KMS-11 (cell line): ENCODE measurements around the gene GSTP1.
A peak's percentile ranks its signal among the peaks of the same experiment; 100 is the strongest.

ENCODE experiments used
- H2AFZ ChIP-seq: fragments of 200-600 bp; sonication (generic); 2 replicates; pipeline ENCODE4 v1.6.1; 2016; ENCODE audit warnings: antibody characterized with exemption, mixed run types, low read depth
- H3K27ac ChIP-seq: fragments of 200-600 bp; sonication (generic); 2 replicates; pipeline ENCODE4 v1.6.1; 2016; ENCODE audit warnings: mild to moderate bottlenecking, mixed run types
- H3K27me3 ChIP-seq: fragments of 200-600 bp; sonication (generic); 2 replicates; pipeline ENCODE4 v1.6.1; 2017; ENCODE audit warnings: mild to moderate bottlenecking, low read depth, mixed run types, moderate library complexity; ENCODE audit not compliant: insufficient read depth
- H3K36me3 ChIP-seq: fragments of 200-600 bp; sonication (generic); 2 replicates; pipeline ENCODE4 v1.6.1; 2017; ENCODE audit warnings: mild to moderate bottlenecking, mixed run types; ENCODE audit not compliant: insufficient read depth
- H3K4me1 ChIP-seq: fragments of 200-600 bp; sonication (generic); 2 replicates; pipeline ENCODE4 v1.6.1; 2016; ENCODE audit warnings: mild to moderate bottlenecking, low read depth, mixed run types; ENCODE audit not compliant: poor library complexity, severe bottlenecking
- H3K4me2 ChIP-seq: fragments of 200-600 bp; sonication (generic); 2 replicates; pipeline ENCODE4 v1.7.0; 2016; ENCODE audit warnings: mild to moderate bottlenecking, mixed run types
- H3K4me3 ChIP-seq: fragments of 200-600 bp; sonication (generic); IDR thresholded peaks from 2 replicates; pipeline ENCODE4 v1.6.1; 2017; ENCODE audit warnings: low read depth, low read length, mixed read lengths; ENCODE audit not compliant: insufficient read depth
- H3K79me2 ChIP-seq: fragments of 200-600 bp; sonication (generic); 2 replicates; pipeline ENCODE4 v1.6.1; 2016; ENCODE audit warnings: low read depth, mixed run types; ENCODE audit not compliant: insufficient read depth
- H3K9ac ChIP-seq: fragments of 200-600 bp; sonication (generic); 2 replicates; pipeline ENCODE4 v1.6.1; 2016; ENCODE audit warnings: mild to moderate bottlenecking, mixed run types
- H4K20me1 ChIP-seq: fragments of 200-600 bp; sonication (generic); 2 replicates; pipeline ENCODE4 v1.6.1; 2016; ENCODE audit warnings: mild to moderate bottlenecking, mixed run types; ENCODE audit not compliant: insufficient read depth
- TF ChIP-seq, protein P1 (sequence below): fragments of 200-600 bp; sonication (generic); conservative IDR thresholded peaks from 2 replicates; pipeline ENCODE4 v1.6.1; 2017; ENCODE audit warnings: low read depth, mild to moderate bottlenecking, antibody characterized with exemption, low read length, moderate library complexity, mixed read lengths

Gene GSTP1

DNA sequence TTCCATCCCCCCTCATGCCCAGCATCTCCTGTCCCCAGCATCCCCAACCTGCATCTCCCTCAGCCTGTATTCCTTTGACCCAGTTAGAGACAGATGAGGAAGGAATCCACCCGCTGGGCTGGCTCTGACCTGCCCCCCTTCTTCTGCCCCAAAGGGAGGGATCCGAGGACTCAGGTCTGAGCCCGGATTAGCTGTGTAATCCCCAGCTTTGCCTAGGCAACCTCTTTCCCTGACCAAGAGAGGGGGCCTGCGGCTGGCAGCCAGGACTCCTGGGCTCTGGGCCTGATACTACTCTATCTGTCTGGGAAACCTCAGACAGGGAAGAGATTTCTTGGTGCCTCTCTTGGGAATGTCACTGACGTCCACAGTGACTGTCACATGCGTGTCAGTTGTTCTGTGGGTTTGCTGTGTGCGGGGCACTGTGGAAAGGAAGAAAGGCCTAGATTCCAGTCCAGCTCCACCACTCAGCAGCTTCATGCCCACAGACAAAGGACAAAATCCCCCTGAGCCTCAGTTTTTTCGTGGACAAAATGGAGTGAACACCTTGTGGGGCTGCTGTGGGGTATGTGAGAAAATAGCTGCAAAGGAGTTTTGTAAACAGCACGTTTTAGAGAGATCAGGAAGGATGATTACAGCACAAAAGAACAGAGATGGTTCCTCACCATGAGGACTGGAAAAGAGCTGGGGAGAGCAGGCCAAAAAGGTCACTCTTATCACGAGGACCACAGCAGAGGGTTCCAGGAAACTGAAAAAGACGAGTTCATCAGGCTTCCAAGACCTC is 21.8 kb downstream of the GSTP1 start:
- Histone ChIP-seq H3K4me2 (no peak overlapping the region), H3K27me3 (no peaks in the 10 kb centered on the region), H3K9ac (no peak overlapping the region), H3K4me1 (peaks cover 9% of the 10 kb centered on the region), H4K20me1 (no peaks in the 10 kb centered on the region), H3K79me2 (peaks cover 18% of the 10 kb centered on the region), H3K36me3 (no peaks in the 10 kb centered on the region), H3K4me3 (no peak overlapping the region), H3K27ac (no peak overlapping the region), H2AFZ (peak overlapping the region; percentile 76; the same call in 1 of the 2 replicates)
- TF ChIP-seq, protein P1, sequence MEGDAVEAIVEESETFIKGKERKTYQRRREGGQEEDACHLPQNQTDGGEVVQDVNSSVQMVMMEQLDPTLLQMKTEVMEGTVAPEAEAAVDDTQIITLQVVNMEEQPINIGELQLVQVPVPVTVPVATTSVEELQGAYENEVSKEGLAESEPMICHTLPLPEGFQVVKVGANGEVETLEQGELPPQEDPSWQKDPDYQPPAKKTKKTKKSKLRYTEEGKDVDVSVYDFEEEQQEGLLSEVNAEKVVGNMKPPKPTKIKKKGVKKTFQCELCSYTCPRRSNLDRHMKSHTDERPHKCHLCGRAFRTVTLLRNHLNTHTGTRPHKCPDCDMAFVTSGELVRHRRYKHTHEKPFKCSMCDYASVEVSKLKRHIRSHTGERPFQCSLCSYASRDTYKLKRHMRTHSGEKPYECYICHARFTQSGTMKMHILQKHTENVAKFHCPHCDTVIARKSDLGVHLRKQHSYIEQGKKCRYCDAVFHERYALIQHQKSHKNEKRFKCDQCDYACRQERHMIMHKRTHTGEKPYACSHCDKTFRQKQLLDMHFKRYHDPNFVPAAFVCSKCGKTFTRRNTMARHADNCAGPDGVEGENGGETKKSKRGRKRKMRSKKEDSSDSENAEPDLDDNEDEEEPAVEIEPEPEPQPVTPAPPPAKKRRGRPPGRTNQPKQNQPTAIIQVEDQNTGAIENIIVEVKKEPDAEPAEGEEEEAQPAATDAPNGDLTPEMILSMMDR = no peak

DNA sequence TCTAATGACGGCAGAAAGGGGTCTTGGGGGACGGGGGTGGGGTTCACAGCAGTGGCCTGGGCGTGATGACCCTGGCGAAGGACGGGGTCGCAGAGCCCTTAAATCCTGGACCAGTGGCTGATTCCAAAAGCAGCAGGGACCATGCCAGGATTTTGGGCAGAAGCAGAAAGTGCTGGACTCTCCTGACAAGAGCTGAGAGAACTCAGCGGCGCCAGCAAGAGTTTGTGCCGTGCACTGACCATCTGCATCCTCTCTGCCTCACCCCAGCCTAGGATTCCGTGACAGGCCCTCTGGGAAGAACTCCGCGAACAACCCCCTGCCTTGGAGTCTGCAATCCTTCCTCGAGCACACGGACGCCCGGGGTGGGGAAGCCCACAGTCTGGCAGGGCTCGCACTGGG is 22.5 kb downstream of the GSTP1 start:
- Histone ChIP-seq H4K20me1 (no peaks in the 10 kb centered on the region), H2AFZ (peak overlapping the region; percentile 76), H3K79me2 (peaks cover 18% of the 10 kb centered on the region), H3K27ac (no peak overlapping the region), H3K9ac (no peak overlapping the region; the same call in 1 of the 2 replicates), H3K4me1 (peaks cover 9% of the 10 kb centered on the region), H3K4me2 (peak overlapping the region; percentile 68), H3K4me3 (no peak overlapping the region), H3K27me3 (no peaks in the 10 kb centered on the region), H3K36me3 (no peaks in the 10 kb centered on the region)
- TF ChIP-seq, protein P1 = no peak

DNA sequence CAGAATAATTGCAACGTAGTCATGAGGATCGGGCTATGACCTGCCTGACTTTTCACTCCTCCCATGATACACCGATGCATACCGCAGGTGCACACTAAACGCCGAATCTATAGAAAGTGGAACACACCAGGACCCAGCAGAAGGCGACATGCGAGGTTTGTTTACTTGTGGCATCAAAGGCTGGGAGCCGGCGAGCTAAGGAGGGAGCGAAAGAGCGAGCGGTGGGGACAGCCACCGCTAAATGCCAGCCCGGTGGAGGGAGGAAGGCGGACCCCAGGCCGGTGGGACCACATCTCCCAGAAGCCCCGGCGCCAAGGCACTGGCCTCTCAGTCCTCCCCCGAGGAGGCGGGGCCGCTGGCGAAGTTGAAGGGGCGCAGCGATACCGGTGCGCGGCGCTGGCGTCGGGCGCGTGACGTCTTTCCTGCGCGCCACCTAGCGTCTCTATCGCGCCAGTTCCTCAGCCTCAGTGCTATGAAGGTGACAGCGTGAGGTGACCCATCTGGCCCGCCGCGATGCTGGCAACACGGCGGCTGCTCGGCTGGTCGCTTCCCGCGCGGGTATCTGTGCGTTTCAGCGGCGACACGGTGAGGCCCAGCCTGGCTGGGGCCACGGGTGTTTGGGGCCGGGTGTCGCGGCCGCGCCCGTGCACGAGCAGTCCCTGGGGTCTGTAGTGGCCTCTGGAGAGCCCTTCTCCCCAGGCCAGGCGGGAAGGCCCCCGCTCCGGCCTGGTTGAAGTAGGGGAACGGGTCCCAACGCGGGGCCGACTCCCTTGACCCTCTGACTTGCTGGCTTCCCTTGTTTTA is 23.1 kb downstream of the GSTP1 start, which contains the start of gene NDUFV1:
NDUFV1 (plus strand) TSS at position 445 of the 804 bp plus-strand sequence; CDS start at position 514, 69 bp downstream.
- peaks cover 9% of the 10 kb centered on the region for H3K4me1 ChIP-seq
- H3K27ac ChIP-seq = peak within 1 kb of the TSS; percentile 39; the same call in 1 of the 2 replicates
- no peaks in the 10 kb centered on the region for H3K27me3 ChIP-seq
- no peaks in the 10 kb centered on the region for H3K36me3 ChIP-seq
- TF ChIP-seq, protein P1 = peak; percentile 47
- peak within 1 kb of the TSS; percentile 76 for H2AFZ ChIP-seq
- peak within 1 kb of the TSS; percentile 68 for H3K9ac ChIP-seq
- no peaks in the 10 kb centered on the region for H4K20me1 ChIP-seq
- no peak within 1 kb of the TSS for H3K4me3 ChIP-seq
- peaks cover 18% of the 10 kb centered on the region for H3K79me2 ChIP-seq
- peak within 1 kb of the TSS; percentile 86 for H3K4me2 ChIP-seq

DNA sequence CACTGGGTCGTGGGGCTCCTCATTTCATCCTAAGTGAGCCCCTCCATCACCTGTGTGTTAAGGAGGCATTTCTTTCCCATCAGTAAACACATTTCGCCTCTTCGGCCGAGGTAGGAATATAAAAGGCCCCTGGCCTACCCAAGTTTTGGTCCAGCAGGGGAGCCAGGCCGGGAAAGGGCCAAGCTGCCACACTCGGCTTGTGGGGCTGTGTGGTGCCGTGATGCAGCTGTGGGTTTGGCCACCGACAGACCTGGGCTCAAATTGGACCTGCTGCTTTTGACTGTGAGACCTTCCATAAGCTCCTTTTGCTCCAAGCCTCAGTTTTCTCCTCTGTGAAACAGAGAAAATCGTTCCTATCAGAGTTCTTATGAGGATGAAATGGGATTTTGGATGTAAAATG is 23.9 kb downstream of the GSTP1 start:
- Histone ChIP-seq H3K27ac (peak overlapping the region; percentile 39; the same call in 1 of the 2 replicates), H3K79me2 (peaks cover 18% of the 10 kb centered on the region), H3K4me3 (no peak overlapping the region), H2AFZ (no peak overlapping the region), H3K36me3 (no peaks in the 10 kb centered on the region), H3K27me3 (no peaks in the 10 kb centered on the region), H3K4me2 (peak overlapping the region; percentile 86), H3K9ac (peak overlapping the region; percentile 68), H4K20me1 (no peaks in the 10 kb centered on the region), H3K4me1 (peaks cover 9% of the 10 kb centered on the region)
- TF ChIP-seq, protein P1 = no peak
